ENCODE measurements around the gene ACTR5.

The ACTR5 gene

GRCh38 chr20:38770546-38770945, 22.3 kb downstream of the ACTR5 start:
- no peak for TF ChIP-seq POLR2A (IDR thresholded peaks at IDR 0.05; ENCODE audit: extremely low read depth, insufficient read length)
- TF ChIP-seq MAX (IDR thresholded peaks at IDR 0.05; ENCODE audit: low read depth, low read length): no peak
- TF ChIP-seq, protein P1, sequence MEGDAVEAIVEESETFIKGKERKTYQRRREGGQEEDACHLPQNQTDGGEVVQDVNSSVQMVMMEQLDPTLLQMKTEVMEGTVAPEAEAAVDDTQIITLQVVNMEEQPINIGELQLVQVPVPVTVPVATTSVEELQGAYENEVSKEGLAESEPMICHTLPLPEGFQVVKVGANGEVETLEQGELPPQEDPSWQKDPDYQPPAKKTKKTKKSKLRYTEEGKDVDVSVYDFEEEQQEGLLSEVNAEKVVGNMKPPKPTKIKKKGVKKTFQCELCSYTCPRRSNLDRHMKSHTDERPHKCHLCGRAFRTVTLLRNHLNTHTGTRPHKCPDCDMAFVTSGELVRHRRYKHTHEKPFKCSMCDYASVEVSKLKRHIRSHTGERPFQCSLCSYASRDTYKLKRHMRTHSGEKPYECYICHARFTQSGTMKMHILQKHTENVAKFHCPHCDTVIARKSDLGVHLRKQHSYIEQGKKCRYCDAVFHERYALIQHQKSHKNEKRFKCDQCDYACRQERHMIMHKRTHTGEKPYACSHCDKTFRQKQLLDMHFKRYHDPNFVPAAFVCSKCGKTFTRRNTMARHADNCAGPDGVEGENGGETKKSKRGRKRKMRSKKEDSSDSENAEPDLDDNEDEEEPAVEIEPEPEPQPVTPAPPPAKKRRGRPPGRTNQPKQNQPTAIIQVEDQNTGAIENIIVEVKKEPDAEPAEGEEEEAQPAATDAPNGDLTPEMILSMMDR (IDR thresholded peaks at IDR 0.05; ENCODE audit: low read depth, low read length): no peak
- TF ChIP-seq MYC (IDR thresholded peaks at IDR 0.05; ENCODE audit: low read depth, low read length): no peak
- no peak for DNase-seq (ENCODE audit: low read depth)
- H3K4me3 ChIP-seq (ENCODE audit: low read depth, low read length): no peak overlapping the region

DNA sequence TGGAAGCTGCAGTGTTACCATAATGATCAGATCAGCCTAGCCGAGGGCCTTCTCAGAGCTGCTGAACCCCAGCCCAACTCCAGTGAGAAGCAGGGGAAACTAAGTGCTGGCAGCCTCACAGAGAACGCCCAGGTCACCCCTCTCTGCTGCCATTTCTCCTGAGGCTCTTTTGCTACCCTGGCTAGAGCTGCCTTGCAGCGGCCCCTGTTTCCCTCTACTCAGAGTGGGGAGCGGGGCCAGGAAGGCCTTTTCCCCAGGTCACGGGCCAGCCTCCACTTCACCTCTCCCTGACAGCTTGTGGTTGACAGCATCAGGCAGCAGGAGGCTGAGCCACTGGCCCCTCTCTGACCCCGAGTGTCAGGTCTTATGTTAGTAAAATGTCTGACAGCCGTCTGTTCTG, 22.7 kb downstream of the ACTR5 start:
- DNase-seq (ENCODE audit: low read depth): no peak
- TF ChIP-seq, protein P1 (IDR thresholded peaks at IDR 0.05; ENCODE audit: low read depth, low read length): no peak
- TF ChIP-seq MAX (IDR thresholded peaks at IDR 0.05; ENCODE audit: low read depth, low read length) (no peak), POLR2A (IDR thresholded peaks at IDR 0.05; ENCODE audit: extremely low read depth, insufficient read length) (no peak), MYC (IDR thresholded peaks at IDR 0.05; ENCODE audit: low read depth, low read length) (no peak)

GRCh38 chr20:38771621-38772020, 23.4 kb downstream of the ACTR5 start:
- TF ChIP-seq MYC (IDR thresholded peaks at IDR 0.05; ENCODE audit: low read depth, low read length) (no peak), POLR2A (IDR thresholded peaks at IDR 0.05; ENCODE audit: extremely low read depth, insufficient read length) (no peak), MAX (IDR thresholded peaks at IDR 0.05; ENCODE audit: low read depth, low read length) (no peak)
- TF ChIP-seq, protein P1 (IDR thresholded peaks at IDR 0.05; ENCODE audit: low read depth, low read length): no peak
- no peak overlapping the region for H3K4me3 ChIP-seq (ENCODE audit: low read depth, low read length)
- no peak for DNase-seq (ENCODE audit: low read depth)

More for the DNA sequence above, 22.7 kb downstream of the ACTR5 start:
- no peak overlapping the region for H3K4me3 ChIP-seq (ENCODE audit: low read depth, low read length)

DNA sequence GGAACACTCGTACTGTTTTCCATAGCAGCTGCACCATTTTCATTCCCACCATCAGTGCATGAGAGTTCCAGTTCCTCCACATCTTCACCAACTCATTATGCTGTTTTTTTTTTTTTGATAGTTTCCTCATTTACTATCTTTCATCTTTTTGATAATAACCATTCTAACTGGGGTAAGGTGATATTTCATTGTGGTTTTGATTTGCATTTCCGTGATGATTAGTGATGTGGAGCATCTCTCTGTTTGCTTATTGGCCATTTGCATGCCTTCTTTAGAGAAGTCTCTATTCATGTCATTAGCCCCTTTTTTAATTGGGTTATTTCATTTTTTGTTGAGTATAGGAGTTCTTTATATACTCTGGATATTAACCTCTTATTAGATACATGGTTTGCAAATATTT, 25.9 kb downstream of the ACTR5 start:
- H3K4me3 ChIP-seq (ENCODE audit: low read depth, low read length): no peak overlapping the region
- TF ChIP-seq MAX (IDR thresholded peaks at IDR 0.05; ENCODE audit: low read depth, low read length): no peak
- TF ChIP-seq MYC (IDR thresholded peaks at IDR 0.05; ENCODE audit: low read depth, low read length): no peak
- no peak for TF ChIP-seq POLR2A (IDR thresholded peaks at IDR 0.05; ENCODE audit: extremely low read depth, insufficient read length)
- TF ChIP-seq, protein P1 (IDR thresholded peaks at IDR 0.05; ENCODE audit: low read depth, low read length): no peak
- DNase-seq (ENCODE audit: low read depth): no peak

DNA sequence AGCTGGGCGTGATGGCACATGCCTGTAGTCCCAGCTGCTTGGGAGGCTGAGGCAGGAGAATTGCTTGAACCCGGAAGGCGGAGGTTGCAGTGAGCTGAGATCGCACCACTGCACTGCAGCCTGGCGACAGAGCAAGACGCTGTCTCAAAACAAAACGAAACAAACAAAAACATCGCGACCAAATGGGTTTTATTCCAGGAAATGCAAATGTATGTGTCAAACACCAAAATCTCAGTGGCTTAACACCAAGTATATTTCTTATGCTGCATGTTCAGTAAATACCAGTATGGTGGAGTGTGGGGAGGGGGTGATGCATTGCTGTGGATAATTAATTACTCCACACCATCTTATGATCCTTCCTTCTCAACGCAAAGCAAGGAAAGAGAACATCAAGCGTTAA, 28.1 kb downstream of the ACTR5 start:
- DNase-seq (ENCODE audit: low read depth): no peak
- TF ChIP-seq MAX (IDR thresholded peaks at IDR 0.05; ENCODE audit: low read depth, low read length) (no peak), POLR2A (IDR thresholded peaks at IDR 0.05; ENCODE audit: extremely low read depth, insufficient read length) (no peak), MYC (IDR thresholded peaks at IDR 0.05; ENCODE audit: low read depth, low read length) (no peak)
- TF ChIP-seq, protein P1 (IDR thresholded peaks at IDR 0.05; ENCODE audit: low read depth, low read length): no peak
- no peak overlapping the region for H3K4me3 ChIP-seq (ENCODE audit: low read depth, low read length)

Data from NB4 (cell line).